ENCODE measurements around the gene PADI4.

The PADI4 gene

GRCh38 chr1:17355898-17356297, 47.9 kb downstream of the PADI4 start:
- TF ChIP-seq, protein P1, sequence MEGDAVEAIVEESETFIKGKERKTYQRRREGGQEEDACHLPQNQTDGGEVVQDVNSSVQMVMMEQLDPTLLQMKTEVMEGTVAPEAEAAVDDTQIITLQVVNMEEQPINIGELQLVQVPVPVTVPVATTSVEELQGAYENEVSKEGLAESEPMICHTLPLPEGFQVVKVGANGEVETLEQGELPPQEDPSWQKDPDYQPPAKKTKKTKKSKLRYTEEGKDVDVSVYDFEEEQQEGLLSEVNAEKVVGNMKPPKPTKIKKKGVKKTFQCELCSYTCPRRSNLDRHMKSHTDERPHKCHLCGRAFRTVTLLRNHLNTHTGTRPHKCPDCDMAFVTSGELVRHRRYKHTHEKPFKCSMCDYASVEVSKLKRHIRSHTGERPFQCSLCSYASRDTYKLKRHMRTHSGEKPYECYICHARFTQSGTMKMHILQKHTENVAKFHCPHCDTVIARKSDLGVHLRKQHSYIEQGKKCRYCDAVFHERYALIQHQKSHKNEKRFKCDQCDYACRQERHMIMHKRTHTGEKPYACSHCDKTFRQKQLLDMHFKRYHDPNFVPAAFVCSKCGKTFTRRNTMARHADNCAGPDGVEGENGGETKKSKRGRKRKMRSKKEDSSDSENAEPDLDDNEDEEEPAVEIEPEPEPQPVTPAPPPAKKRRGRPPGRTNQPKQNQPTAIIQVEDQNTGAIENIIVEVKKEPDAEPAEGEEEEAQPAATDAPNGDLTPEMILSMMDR (IDR thresholded peaks at IDR 0.05; ENCODE audit: low read length, missing control alignments): no peak
- no peak overlapping the region for H3K4me3 ChIP-seq (replicated peaks; ENCODE audit: low read depth, low read length)
- no peak for DNase-seq (ENCODE audit: low read depth)

DNA sequence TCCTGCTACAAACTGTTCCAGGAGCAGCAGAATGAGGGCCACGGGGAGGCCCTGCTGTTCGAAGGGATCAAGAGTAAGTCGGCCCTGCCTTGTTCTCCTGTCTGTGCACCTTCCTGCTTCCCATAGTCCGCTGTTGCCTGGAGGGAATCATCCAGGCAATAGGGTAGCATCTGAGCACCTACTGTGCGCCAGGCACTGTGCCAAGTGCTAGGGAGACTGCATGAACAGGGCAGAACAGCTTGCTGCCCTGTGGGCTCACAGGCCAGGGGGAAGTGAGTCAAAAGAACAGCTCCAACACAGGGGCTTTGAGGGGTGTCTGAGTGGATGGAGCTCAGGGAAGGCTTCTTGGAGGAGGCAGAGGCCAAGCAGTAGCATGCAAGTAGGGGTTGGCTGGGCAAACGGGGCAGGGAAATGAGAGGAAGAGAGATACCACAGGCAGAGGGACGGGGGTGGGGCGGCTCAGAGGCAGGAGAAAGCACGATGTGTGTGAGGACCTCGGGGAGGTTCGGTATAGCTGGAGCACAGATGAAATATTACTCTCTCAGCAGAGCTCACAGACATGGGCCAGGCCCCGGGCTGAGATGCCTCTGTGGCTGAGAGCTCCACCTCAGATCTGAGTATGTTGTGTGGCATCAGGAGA, 48.5 kb downstream of the PADI4 start:
- DNase-seq (ENCODE audit: low read depth): no peak
- no peak overlapping the region for H3K4me3 ChIP-seq (replicated peaks; ENCODE audit: low read depth, low read length)
- TF ChIP-seq, protein P1 (IDR thresholded peaks at IDR 0.05; ENCODE audit: low read length, missing control alignments): no peak

DNA sequence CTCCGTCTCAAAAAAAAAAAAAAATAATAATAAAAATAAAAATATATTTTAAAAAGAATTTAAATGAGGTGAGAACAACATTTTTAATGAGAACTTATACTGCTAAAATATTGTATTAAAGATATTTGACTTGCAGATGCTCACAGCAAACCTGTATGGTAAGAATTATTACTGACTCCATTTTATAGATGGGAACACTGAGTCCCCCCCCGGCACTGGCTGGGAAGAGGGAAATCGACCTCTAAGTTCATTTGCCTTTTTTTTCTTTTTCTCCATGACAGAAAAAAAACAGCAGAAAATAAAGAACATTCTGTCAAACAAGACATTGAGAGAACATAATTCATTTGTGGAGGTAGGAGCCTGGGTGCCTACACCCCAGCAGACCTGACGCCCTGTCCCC, 50.6 kb downstream of the PADI4 start:
- H3K4me3 ChIP-seq (replicated peaks; ENCODE audit: low read depth, low read length): no peak overlapping the region
- TF ChIP-seq, protein P1 (IDR thresholded peaks at IDR 0.05; ENCODE audit: low read length, missing control alignments): no peak
- DNase-seq (ENCODE audit: low read depth): no peak

DNA sequence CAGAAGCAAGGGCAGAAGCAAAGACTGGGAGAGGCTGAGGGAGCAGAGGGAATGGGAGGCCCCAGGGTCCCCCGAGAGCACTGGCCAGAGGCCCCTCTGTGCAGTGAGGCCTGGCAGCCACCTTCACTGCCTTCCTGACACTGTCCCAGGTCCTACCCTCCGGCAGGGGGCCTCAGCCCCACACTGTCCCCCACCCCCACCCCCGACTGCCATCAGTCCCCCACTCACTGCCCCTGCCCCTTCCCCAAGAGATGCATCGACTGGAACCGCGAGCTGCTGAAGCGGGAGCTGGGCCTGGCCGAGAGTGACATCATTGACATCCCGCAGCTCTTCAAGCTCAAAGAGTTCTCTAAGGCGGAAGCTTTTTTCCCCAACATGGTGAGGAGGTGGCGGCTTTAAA, 51.0 kb downstream of the PADI4 start:
- no peak overlapping the region for H3K4me3 ChIP-seq (replicated peaks; ENCODE audit: low read depth, low read length)
- DNase-seq (ENCODE audit: low read depth): no peak
- TF ChIP-seq, protein P1 (IDR thresholded peaks at IDR 0.05; ENCODE audit: low read length, missing control alignments): no peak

- TF ChIP-seq, protein P1 (IDR thresholded peaks at IDR 0.05; ENCODE audit: low read length, missing control alignments): no peak
- DNase-seq (ENCODE audit: low read depth): no peak
- no peak overlapping the region for H3K4me3 ChIP-seq (replicated peaks; ENCODE audit: low read depth, low read length)
Measured at GRCh38 chr1:17359808-17360207, 51.8 kb downstream of the PADI4 start.

DNA sequence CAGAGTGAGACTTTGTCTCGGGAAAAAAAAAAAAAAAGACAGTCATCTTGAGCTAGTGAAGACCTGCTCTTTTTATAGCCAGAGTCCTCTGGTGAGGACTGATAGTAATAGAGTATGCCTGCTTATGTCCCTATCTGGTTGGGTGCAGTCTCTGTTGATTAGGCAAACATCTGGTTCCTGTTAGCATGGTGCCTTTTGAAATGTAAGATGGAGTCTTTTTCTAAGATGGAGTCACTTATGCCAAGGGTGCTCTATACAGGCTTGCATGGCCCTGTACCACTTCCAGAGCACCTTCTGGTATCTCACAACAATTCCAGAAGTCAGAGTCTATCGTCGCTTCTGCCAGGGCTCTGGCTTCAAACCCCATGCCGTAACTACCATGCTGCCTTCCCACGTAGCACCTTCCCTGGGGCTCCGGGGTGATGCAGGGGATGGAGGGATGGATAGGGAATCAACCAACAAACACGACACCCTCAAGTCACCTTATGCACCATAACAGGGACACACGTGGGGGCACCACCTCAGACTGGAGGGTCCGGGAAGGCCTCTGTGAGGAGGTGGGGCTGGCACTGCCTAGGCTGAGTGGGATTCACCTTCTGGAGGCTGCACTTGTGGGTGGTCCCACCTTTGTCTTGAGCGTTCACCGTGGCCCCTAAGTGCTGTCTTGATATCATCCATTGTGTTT, 52.4 kb downstream of the PADI4 start:
- TF ChIP-seq, protein P1 (IDR thresholded peaks at IDR 0.05; ENCODE audit: low read length, missing control alignments): no peak
- no peak overlapping the region for H3K4me3 ChIP-seq (replicated peaks; ENCODE audit: low read depth, low read length)
- no peak for DNase-seq (ENCODE audit: low read depth)

DNA sequence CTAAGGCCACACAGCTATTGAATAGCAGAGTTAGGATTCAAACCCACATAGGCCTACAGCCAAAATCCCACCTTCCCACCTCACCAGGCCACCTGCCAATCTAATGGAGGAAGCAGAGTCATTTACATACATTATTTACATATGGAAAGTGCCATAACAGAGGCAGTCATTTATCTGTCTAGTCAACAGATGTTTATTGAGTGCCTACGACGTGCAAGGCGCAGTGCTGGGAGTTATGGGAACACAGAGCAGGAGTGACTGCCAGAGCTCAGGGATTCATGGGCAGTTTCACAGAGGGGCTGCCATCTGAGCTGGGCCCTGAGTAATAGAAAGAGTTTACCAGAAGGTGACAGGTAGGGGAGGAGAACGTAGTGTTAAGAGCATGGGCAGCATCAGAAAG, 53.7 kb downstream of the PADI4 start:
- DNase-seq (ENCODE audit: low read depth): no peak
- no peak overlapping the region for H3K4me3 ChIP-seq (replicated peaks; ENCODE audit: low read depth, low read length)
- TF ChIP-seq, protein P1 (IDR thresholded peaks at IDR 0.05; ENCODE audit: low read length, missing control alignments): no peak

Data from fibroblast of pulmonary artery (primary cell).